ENCODE results near the gene NPSR1. TPM values are rescaled to one million over a fixed set of nuclear protein-coding genes. Genes with fewer than 3 reads are reported as not detected.
"Not testable (repeated sequence)": the region's sequence is repeated elsewhere in the genome, so short reads cannot be mapped to it uniquely, and the experiment has no call there.

The NPSR1 gene
- total and polyA plus RNA-seq, 2 donors: 0.58 TPM; not detected in 1

GRCh38 chr7:34840176-34840785, 182.3 kb downstream of the NPSR1 start:
- DNase-seq (ENCODE audit: extremely low spot score): no peak
- H3K27ac ChIP-seq (ENCODE audit: low read depth): no peak overlapping the region
- H3K36me3 ChIP-seq (ENCODE audit: insufficient read depth): no peaks in the 10 kb centered on the region
- WGBS: 75% methylated on average over 5 of the region's 5 CpGs
- no peak overlapping the region for H3K4me3 ChIP-seq (ENCODE audit: low read depth, low read length)
- H3K4me1 ChIP-seq (ENCODE audit: insufficient read depth): no peaks in the 10 kb centered on the region

DNA sequence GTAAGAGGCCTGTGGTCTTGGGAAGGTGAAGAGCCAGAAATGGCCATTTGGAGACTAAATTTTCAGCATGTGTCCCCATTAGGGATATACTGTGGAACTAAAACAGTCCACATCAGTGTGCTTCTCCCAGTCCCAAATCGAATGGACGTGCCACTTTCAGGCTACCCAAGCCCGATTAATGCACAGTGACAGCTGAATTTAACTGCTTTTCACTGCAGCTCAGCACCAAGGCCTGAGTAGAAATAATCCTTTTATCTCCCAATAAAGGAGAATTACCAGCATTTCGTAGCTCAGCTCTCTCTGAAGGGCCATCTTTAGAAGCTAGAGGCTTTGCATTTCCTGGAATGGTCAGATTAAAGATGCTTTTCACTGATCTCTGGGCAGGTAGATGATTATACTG, 183.3 kb downstream of the NPSR1 start:
- H3K4me3 ChIP-seq (ENCODE audit: low read depth, low read length): no peak overlapping the region
- no peak for DNase-seq (ENCODE audit: extremely low spot score)
- H3K27ac ChIP-seq (ENCODE audit: low read depth): no peak overlapping the region
- H3K36me3 ChIP-seq (ENCODE audit: insufficient read depth): no peaks in the 10 kb centered on the region
- 50% methylated on average over 4 of the region's 4 CpGs for WGBS
- H3K4me1 ChIP-seq (ENCODE audit: insufficient read depth): no peaks in the 10 kb centered on the region

GRCh38 chr7:34842782-34843181, 184.8 kb downstream of the NPSR1 start:
- H3K4me1 ChIP-seq (ENCODE audit: insufficient read depth): no peaks in the 10 kb centered on the region
- H3K4me3 ChIP-seq (ENCODE audit: low read depth, low read length): no peak overlapping the region
- no peak overlapping the region for H3K27ac ChIP-seq (ENCODE audit: low read depth)
- DNase-seq (ENCODE audit: extremely low spot score): no peak
- H3K36me3 ChIP-seq (ENCODE audit: insufficient read depth): no peaks in the 10 kb centered on the region
- 88% methylated on average over 6 of the region's 6 CpGs for WGBS

- H3K4me3 ChIP-seq (ENCODE audit: low read depth, low read length): no peak overlapping the region
- 80% methylated on average over 1 of the region's 1 CpG for WGBS
- no peaks in the 10 kb centered on the region for H3K4me1 ChIP-seq (ENCODE audit: insufficient read depth)
- no peak overlapping the region for H3K27ac ChIP-seq (ENCODE audit: low read depth)
- H3K36me3 ChIP-seq (ENCODE audit: insufficient read depth): no peaks in the 10 kb centered on the region
- DNase-seq (ENCODE audit: extremely low spot score): no peak
These were observed 186.4 kb downstream of the NPSR1 start for GRCh38 chr7:34844406-34844805.

DNA sequence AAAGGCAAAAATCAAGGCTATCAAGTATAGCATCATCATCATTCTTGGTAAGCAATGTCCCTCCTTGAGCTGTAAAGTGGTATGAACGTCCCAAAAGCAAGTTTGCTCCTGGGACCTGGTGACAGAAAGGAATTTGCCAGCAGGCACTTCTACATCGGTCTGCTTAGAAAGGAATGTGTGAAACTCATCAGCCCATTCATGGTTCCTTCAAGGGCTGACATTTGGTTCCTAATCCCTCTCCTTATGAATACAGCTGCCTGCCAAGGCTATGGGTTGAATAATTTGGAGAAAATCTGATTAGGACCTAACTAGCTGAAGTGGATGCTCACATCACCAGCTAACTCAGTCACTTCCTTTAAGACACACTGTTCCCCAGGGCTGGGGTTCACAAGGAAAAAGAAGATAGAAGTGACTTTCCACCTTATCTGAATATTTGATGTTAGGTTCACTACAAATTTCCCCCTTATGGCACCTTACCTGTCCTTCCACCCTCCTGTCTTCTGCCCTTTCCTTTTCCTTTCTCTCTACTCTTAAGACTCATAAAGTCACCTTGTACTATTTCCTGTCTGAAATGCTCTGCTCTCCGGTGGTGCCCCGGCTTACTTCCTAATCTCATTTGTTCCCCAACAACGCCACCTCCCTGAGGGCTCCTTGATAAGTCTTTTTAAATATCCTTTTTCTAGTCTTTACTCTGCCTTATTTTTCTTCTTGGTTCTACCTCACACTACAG, 187.1 kb downstream of the NPSR1 start:
- DNase-seq (ENCODE audit: extremely low spot score): no peak
- WGBS: 46% methylated on average over 5 of the region's 5 CpGs
- H3K4me1 ChIP-seq (ENCODE audit: insufficient read depth): no peaks in the 10 kb centered on the region
- H3K4me3 ChIP-seq (ENCODE audit: low read depth, low read length): no peak overlapping the region
- H3K36me3 ChIP-seq (ENCODE audit: insufficient read depth): no peaks in the 10 kb centered on the region
- H3K27ac ChIP-seq (ENCODE audit: low read depth): no peak overlapping the region

DNA sequence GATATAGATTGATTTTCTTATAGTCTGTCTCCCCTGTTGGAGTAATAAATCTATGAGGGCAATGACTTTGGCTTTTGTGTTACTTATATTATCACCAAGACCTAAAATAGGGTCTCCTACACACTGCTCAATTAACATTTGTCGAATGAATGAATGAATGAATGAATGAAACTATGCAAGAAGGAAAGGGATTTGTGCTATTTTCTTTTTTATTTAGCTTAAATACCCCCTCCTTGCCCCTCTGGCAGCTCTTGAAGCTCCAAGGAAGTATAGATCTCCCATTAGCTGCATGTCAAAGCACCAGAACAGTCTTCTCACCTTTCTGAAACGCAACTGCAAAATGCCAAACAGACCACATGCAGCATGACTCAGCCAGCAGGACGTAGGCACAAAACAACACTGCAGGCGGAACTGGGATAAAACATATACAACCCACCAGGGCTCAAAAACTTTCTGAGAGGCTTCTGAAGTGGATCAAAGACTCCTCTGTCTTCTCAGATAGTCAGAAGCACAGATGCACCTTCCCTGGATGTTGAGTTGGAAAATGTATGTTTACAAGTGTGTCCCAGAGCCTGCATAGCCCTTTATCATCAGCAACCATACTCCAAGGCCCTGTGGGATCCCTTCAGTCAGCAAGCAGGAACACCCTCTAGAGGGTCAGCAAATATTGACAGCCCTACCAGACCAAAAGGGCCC, 187.8 kb downstream of the NPSR1 start:
- no peaks in the 10 kb centered on the region for H3K4me1 ChIP-seq (ENCODE audit: insufficient read depth)
- no peak for DNase-seq (ENCODE audit: extremely low spot score)
- no peak overlapping the region for H3K27ac ChIP-seq (ENCODE audit: low read depth)
- H3K4me3 ChIP-seq (ENCODE audit: low read depth, low read length): no peak overlapping the region
- H3K36me3 ChIP-seq (ENCODE audit: insufficient read depth): no peaks in the 10 kb centered on the region
- 70% methylated on average over 4 of the region's 4 CpGs for WGBS

DNA sequence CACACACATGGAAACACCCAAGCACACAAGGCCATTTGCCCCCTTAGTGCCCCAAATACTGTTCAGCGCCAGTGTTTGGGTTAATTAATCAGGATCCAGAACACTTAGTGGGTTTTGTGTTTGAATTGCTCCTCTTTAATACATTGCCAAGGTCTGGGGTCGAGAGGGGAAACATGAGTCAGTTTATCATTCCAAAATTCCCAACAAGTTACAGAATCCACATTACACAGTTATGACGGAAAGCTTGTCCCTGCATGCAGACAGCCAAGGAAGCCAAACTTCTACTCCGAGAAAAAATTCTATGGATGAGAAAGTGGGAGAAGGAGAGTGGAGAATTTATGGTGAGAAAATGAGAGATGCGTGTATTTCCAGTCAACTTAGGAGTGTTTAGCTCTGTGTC, 189.0 kb downstream of the NPSR1 start:
- Histone ChIP-seq H3K36me3 (ENCODE audit: insufficient read depth) (no peaks in the 10 kb centered on the region), H3K27ac (ENCODE audit: low read depth) (no peak overlapping the region), H3K4me3 (ENCODE audit: low read depth, low read length) (no peak overlapping the region), H3K4me1 (ENCODE audit: insufficient read depth) (no peaks in the 10 kb centered on the region)
- no peak for DNase-seq (ENCODE audit: extremely low spot score)
- WGBS: 74% methylated on average over 5 of the region's 5 CpGs

GRCh38 chr7:34848670-34849069, 190.7 kb downstream of the NPSR1 start:
- Histone ChIP-seq H3K4me1 (ENCODE audit: insufficient read depth) (no peaks in the 10 kb centered on the region), H3K36me3 (ENCODE audit: insufficient read depth) (no peaks in the 10 kb centered on the region), H3K4me3 (ENCODE audit: low read depth, low read length) (no peak overlapping the region), H3K27ac (ENCODE audit: low read depth) (no peak overlapping the region)
- WGBS: 94% methylated on average over 1 of the region's 1 CpG
- no peak for DNase-seq (ENCODE audit: extremely low spot score)

DNA sequence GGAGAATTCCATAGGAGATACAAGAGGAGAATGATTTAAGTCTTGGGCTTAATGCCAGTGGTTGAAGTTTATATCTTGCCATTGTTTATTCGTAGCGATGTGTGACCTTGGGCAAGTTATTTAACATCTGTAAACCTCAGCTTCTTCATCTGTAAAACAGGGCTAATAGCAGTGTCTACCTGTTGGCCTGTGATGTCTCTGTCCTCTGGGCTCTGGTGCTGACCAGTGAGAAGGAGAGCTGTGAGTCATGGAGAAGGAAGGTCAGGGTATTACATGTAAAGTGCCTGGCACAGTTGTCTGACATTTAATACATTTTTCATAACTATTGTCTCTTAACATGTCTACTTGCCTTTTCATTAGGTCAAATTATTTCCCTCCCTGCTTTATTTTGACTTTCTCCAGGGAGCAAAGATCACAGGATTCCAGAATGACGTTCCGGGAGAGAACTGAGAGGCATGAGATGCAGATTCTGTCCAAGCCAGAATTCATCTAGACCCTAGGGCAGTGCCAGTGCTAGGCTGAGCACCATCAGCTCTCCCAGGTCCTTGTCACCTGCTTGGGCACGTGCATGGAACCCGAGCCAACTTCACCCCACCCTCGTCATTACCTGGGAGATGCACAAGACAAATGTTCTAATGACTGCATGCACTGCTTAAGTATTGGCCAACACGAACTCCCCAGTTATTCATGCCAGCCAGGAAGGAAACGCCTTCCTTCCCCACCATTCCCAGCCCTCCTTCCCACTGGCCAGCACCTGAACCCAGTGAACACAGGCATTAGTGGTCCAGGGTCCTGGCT, 191.3 kb downstream of the NPSR1 start:
- Histone ChIP-seq H3K4me1 (ENCODE audit: insufficient read depth) (no peaks in the 10 kb centered on the region), H3K27ac (ENCODE audit: low read depth) (no peak overlapping the region), H3K4me3 (ENCODE audit: low read depth, low read length) (no peak overlapping the region), H3K36me3 (ENCODE audit: insufficient read depth) (no peaks in the 10 kb centered on the region)
- WGBS: 74% methylated on average over 9 of the region's 9 CpGs
- DNase-seq (ENCODE audit: extremely low spot score): no peak

DNA sequence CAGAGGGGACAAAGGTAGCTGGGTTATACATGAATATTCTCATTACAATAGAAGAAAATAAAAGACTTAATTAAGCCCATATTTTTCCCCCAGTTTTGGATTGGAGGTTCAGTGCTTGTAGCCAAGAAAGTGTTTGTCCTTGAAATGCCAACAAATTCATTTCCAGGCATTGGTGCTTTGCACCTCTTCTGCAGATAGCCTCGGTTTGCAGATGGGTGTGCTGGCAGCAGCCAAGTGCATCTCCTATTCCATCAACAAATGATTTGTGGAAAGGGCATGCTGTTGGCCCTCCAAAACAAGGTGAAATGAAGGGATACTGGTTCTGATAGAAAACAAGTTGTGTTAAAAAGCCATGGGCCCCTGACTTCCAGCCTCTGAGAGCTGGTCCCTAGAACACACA, 192.0 kb downstream of the NPSR1 start:
- Histone ChIP-seq H3K36me3 (ENCODE audit: insufficient read depth) (no peaks in the 10 kb centered on the region), H3K4me1 (ENCODE audit: insufficient read depth) (no peaks in the 10 kb centered on the region), H3K4me3 (ENCODE audit: low read depth, low read length) (no peak overlapping the region), H3K27ac (ENCODE audit: low read depth) (no peak overlapping the region)
- no peak for DNase-seq (ENCODE audit: extremely low spot score)
- WGBS: 68% methylated on average over 1 of the region's 1 CpG

DNA sequence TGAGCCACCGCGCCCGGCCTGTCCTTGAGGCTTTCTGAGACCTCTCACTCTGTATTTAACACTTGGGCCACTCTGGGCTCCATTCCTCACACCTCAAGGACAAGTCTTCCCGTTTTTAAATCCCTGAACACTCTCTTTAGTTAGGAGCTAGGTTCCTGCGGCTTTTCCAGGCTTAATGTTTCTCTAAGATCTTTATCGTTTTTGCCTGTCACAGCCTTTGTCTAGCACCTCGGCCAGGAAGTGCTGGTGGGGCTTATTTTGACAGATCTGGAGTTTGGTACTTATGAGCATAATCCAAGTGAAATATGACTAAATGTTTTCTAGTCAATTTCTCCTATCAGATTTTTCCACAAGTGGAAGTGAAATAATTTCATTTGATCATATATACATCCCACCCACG, 192.7 kb downstream of the NPSR1 start:
- Histone ChIP-seq H3K4me1 (ENCODE audit: insufficient read depth) (no peaks in the 10 kb centered on the region), H3K4me3 (ENCODE audit: low read depth, low read length) (no peak overlapping the region), H3K36me3 (ENCODE audit: insufficient read depth) (no peaks in the 10 kb centered on the region), H3K27ac (ENCODE audit: low read depth) (no peak overlapping the region)
- WGBS: 18% methylated on average over 8 of the region's 8 CpGs
- DNase-seq (ENCODE audit: extremely low spot score): no peak

GRCh38 chr7:34851431-34851830, 193.4 kb downstream of the NPSR1 start:
- H3K4me3 ChIP-seq (ENCODE audit: low read depth, low read length): no peak overlapping the region
- no peaks in the 10 kb centered on the region for H3K36me3 ChIP-seq (ENCODE audit: insufficient read depth)
- no peak for DNase-seq (ENCODE audit: extremely low spot score)
- WGBS: 52% methylated on average over 2 of the region's 2 CpGs
- H3K4me1 ChIP-seq (ENCODE audit: insufficient read depth): no peaks in the 10 kb centered on the region
- H3K27ac ChIP-seq (ENCODE audit: low read depth): no peak overlapping the region

DNA sequence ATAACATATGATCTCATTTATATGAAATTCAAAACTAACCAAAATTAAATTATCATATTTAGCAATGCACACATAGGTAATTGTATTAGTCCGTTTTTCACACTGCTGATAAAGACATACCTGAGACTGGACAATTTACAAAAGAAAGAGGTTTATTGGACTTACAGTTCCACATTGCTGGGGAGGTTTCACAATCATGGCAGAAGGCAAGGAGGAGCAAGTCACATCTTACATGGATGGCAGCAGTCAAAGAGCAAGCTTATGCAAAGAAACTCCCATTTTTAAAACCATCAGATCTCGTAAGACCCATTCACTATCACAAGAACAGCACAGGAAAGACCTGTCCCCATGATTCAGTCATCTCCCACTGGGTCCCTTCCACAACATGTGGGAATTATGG, 200.4 kb downstream of the NPSR1 start:
- H3K4me3 ChIP-seq (ENCODE audit: low read depth, low read length); H3K27ac ChIP-seq (ENCODE audit: low read depth); H3K36me3 ChIP-seq (ENCODE audit: insufficient read depth); DNase-seq (ENCODE audit: extremely low spot score); H3K4me1 ChIP-seq (ENCODE audit: insufficient read depth): not testable (repeated sequence)
- WGBS: 86% methylated on average over 2 of the region's 2 CpGs
